Activated effector memory CD4-positive, alpha-beta T cell treated with anti-CD3 and anti-CD28 coated beads, Interleukin-2, amount 50 U/mL, for 16 hours (primary cell): Measurements from ENCODE around the gene RFNG.

Experiments
- DNase-seq: peaks from one replicate; pipeline ENCODE4 v3.0.0-alpha.2; 2020

The RFNG gene

DNA sequence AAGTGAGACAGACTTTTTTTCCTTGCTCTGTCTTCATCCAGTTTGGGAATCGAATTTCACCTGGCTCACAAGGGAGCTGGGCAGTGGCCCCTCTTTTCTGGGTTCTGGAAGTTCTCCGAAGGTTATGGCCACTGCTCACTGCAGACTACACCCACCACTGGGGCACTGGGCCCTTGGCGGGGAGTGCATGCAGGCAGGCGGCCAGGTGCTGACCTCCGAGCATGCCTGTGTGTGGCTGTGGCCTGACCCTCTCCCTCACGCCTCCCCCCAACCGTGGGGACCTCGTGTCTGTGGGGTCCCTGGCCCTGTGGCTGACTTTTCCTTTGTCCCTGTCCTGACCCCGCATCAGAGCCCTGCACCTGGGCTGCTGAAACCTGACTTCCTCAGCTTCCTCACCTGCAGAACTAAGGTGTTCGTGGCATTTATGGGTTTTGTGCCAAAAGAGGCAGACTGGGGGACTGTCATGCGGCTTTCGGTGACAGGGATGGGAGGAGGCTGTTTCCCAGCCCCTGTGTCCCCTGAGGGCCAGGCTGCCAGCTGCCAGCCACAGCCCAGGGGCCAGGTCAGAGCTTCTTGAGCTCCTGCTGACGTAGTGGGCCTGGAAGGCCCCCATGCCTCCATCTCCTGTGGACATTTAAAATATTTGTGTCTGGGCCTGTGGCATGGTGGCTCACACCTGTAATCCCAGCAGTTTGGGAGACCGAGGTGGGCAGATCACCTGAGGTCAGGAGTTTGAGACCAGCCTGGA, 52.7 kb downstream of the RFNG start:
- no peak for DNase-seq

DNA sequence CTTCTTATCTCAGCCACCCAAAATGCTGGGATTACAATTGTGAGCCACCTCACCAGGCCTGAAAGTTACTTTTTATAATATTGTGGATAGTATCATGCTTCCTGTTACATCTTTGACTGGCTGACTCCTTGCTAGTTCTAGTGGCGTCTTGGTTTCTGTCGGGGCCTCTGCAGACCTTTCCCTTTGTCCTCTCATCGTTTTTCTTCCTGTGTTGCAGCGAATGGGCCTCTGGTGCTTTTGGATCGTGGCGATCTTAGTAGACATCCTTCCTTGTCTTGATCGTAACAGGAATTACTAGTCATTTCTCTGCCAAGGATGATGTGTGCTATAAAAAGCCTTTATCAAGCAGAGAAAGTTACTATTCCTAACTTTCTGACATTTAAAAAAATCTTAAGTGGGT, 53.4 kb downstream of the RFNG start:
- DNase-seq: no peak
